HepG2 (cell line): ENCODE data around the gene EPM2A. TPM values are rescaled to one million over a fixed set of nuclear protein-coding genes. Genes with fewer than 3 reads are reported as not detected.

Experiments
- ATAC-seq: fragments of 200-7000 bp; cut with Tn5 transposase; 3 replicates; pipeline ENCODE4 v1.9.1; 2020; ENCODE audit warnings: mild to moderate bottlenecking, moderate library complexity
- BruUV-seq: library from RNA; stranded (reverse); fragments of 400-500 nt; replicated peaks from 2 replicates; lab custom pipeline; 2021; lab: Mats Ljungman, UMichigan
- CTCF ChIA-PET: fragments of 300-600 bp; formaldehyde crosslinking; extraction: SDS; loops from one replicate; lab custom pipeline; 2021; ENCODE audit warnings: low total read pairs, inconsistent platforms, low intra/inter-chr PET ratio; lab: Yijun Ruan, JAX
- POLR2A ChIA-PET: fragments of 350-600 bp; sonication (Branson Sonifier 250); formaldehyde crosslinking; loops from one replicate; lab custom pipeline; 2020; ENCODE audit warnings: antibody characterized with exemption, inconsistent platforms; lab: Yijun Ruan, JAX
- DNase-seq: peaks from one replicate; pipeline ENCODE4 v3.0.0-alpha.2; 2015; ENCODE audit warnings: low spot score
- FAIRE-seq: peaks from 3 replicates; lab custom pipeline; 2011; peaks lifted over from hg19 to GRCh38; lab: Jason Lieb, UNC
- H2AFZ ChIP-seq: one replicate; pipeline ENCODE4 v1.6.1; 2011; ENCODE audit warnings: low read length, inconsistent platforms
- H3K27ac ChIP-seq: fragments of 300-600 bp; 3 replicates; pipeline ENCODE4 v1.8.0; 2011; ENCODE audit warnings: mixed run types, mild to moderate bottlenecking, mixed read lengths, low read length, inconsistent platforms; ENCODE audit not compliant: insufficient read depth; ENCODE audit errors: extremely low read length
- H3K27me3 ChIP-seq, 2 experiments: fragments of 200-600 bp in 1 of 2; 2 replicates in 1 of 2; 3 replicates in 1 of 2; pipeline versions ENCODE4 v1.6.0 to v1.8.0; 2011; ENCODE audit warnings: low read length in 2 of 2, mild to moderate bottlenecking in 2 of 2, moderate library complexity in 2 of 2, inconsistent platforms in 1 of 2; ENCODE audit not compliant: insufficient read depth in 2 of 2, control insufficient read depth in 1 of 2
- H3K36me3 ChIP-seq, 2 experiments: fragments of 200-600 bp in 1 of 2; replicated peaks in 1 of 2; 2 replicates in 1 of 2; 3 replicates in 1 of 2; pipeline versions ENCODE4 v1.5.1 to v1.8.0; 2011; ENCODE audit warnings: low read length in 2 of 2, inconsistent platforms in 1 of 2; ENCODE audit not compliant: insufficient read depth in 2 of 2, control insufficient read depth in 1 of 2
- H3K4me1 ChIP-seq: 2 replicates; pipeline ENCODE4 v1.5.1; 2012; ENCODE audit warnings: low read length, inconsistent platforms; ENCODE audit not compliant: insufficient read depth
- H3K4me2 ChIP-seq: 2 replicates; pipeline ENCODE4 v1.6.0; 2011; ENCODE audit warnings: low read depth, low read length, inconsistent platforms
- H3K4me3 ChIP-seq, 3 experiments: fragments of 200-600 bp in 1 of 3; sonication (generic), shearing (Covaris generic) in 1 of 3; replicated peaks in 1 of 3; 2 replicates each; pipeline ENCODE4 v1.5.1; 2011 to 2016; ENCODE audit warnings: low read length in 3 of 3, inconsistent platforms in 2 of 3, low read depth in 2 of 3, mild to moderate bottlenecking in 2 of 3, control low read depth in 1 of 3, mixed read lengths in 1 of 3; ENCODE audit not compliant: insufficient read depth in 1 of 3
- H3K79me2 ChIP-seq: one replicate; pipeline ENCODE4 v1.6.1; 2011; ENCODE audit warnings: low read length, inconsistent platforms; ENCODE audit not compliant: insufficient read depth
- H3K9ac ChIP-seq: 2 replicates; pipeline ENCODE4 v1.6.0; 2011; ENCODE audit warnings: mild to moderate bottlenecking, low read depth, low read length, inconsistent platforms; ENCODE audit not compliant: insufficient read depth
- H3K9me3 ChIP-seq: 2 replicates; pipeline ENCODE4 v1.5.1; 2012; ENCODE audit warnings: mild to moderate bottlenecking, low read length
- H4K20me1 ChIP-seq: 2 replicates; pipeline ENCODE4 v1.6.0; 2011; ENCODE audit warnings: inconsistent platforms, mild to moderate bottlenecking, low read length, moderate library complexity; ENCODE audit not compliant: insufficient read depth
- CEBPB ChIP-seq: IDR thresholded peaks from 2 replicates; pipeline ENCODE4 v1.6.1; 2011; ENCODE audit warnings: low read depth, low read length, improper control_type of control experiment, borderline replicate concordance
- CHD4 ChIP-seq: fragments of 200-600 bp; sonication (generic); IDR thresholded peaks from 2 replicates; pipeline ENCODE4 v1.7.0; 2017; ENCODE audit warnings: mild to moderate bottlenecking, low read length, borderline replicate concordance
- EP300 ChIP-seq, 3 experiments: sonication (generic) in 1 of 3; formaldehyde crosslinking in 1 of 3; IDR thresholded peaks; 2 replicates each; pipeline versions ENCODE4 v1.5.1 to v1.6.1; 2011 to 2020; ENCODE audit warnings: low read depth in 2 of 3, low read length in 2 of 3, borderline replicate concordance in 1 of 3, improper control_type of control experiment in 1 of 3, mild to moderate bottlenecking in 1 of 3, missing genetic modification reagents in 1 of 3, moderate library complexity in 1 of 3
- PHB2 ChIP-seq: fragments of 450-650 bp; IDR thresholded peaks from 2 replicates; pipeline ENCODE4 v1.6.1; 2018; ENCODE audit not compliant: partially characterized antibody
- RCOR2 ChIP-seq: IDR thresholded peaks from 2 replicates; pipeline ENCODE4 v1.6.1; 2016; ENCODE audit warnings: missing biosample characterization, missing genetic modification reagents
- SRSF4 ChIP-seq: fragments of 200-400 bp; formaldehyde crosslinking; IDR thresholded peaks from one replicate; pipeline ENCODE4 v1.6.1; 2018; ENCODE audit warnings: mild to moderate bottlenecking, low read depth, low read length, moderate library complexity; ENCODE audit not compliant: poor library complexity, severe bottlenecking
- TBX3 ChIP-seq: fragments of 450-650 bp; IDR thresholded peaks from 2 replicates; pipeline ENCODE4 v1.6.1; 2017; ENCODE audit warnings: antibody characterized with exemption, mild to moderate bottlenecking, inconsistent platforms, borderline replicate concordance
- TCF7L2 ChIP-seq: IDR thresholded peaks from 2 replicates; pipeline ENCODE4 v1.6.1; 2011; ENCODE audit warnings: mild to moderate bottlenecking, low read depth, low read length, moderate library complexity
- ZNF530 ChIP-seq: sonication (generic); formaldehyde crosslinking; IDR thresholded peaks from 2 replicates; pipeline ENCODE4 v1.5.0; 2020; ENCODE audit warnings: low read depth, mild to moderate bottlenecking, missing genetic modification reagents
- ZNF589 ChIP-seq: sonication (generic); formaldehyde crosslinking; conservative IDR thresholded peaks from 2 replicates; pipeline ENCODE4 v1.8.0; 2022; ENCODE audit warnings: mild to moderate bottlenecking, moderate library complexity, missing genetic modification reagents
- WGBS: methylation state at CpG from one replicate; pipeline ENCODE4 v1.1.6; 2017; ENCODE audit warnings: low lambda C conversion rate; 5-methylcytosine and 5-hydroxymethylcytosine counted together
- in situ Hi-C: cut with HindIII; loops from 2 replicates; pipeline ENCODE4 v1.10.0; 2017; ENCODE audit warnings: low pct_unique_long_range_greater_than_20kb; ENCODE audit not compliant: extremely low pct_ligation_motif_present
- intact Hi-C: fragments of 100-400 bp; cut with micrococcal nuclease; formaldehyde crosslinking; loops from one replicate; pipeline ENCODE4 v1.10.0; 2022; ENCODE audit not compliant: unreplicated experiment
- polyA plus RNA-seq, 8 experiments: library from polyadenylated mRNA; depleted of rRNA in 3 of 8; stranded (reverse) in 7 of 8; unstranded in 1 of 8; fragments of >200 nt; fragmentation: Illumina TruSeq in 4 of 8; extraction: Trizol in 4 of 8; gene quantifications; 2 replicates each; pipeline versions ENCODE4 v1.2.1 to v1.2.3, GENCODE V29; 2011 to 2016; ENCODE audit warnings: low read depth in 4 of 8, missing spikeins in 1 of 8, mixed read lengths in 1 of 8; ENCODE audit not compliant: insufficient read depth in 1 of 8
- total RNA-seq, 5 experiments: library from RNA; depleted of rRNA; stranded (reverse); fragments of >200 nt; fragmentation: Illumina TruSeq; extraction: Trizol; gene quantifications; 2 replicates each; pipeline ENCODE4 v1.2.3, GENCODE V29; 2016; ENCODE audit warnings: low read depth in 1 of 5
- TF ChIP-seq, protein P1 (sequence below): sonication (generic); formaldehyde crosslinking; conservative IDR thresholded peaks from 2 replicates; pipeline ENCODE4 v1.4.0; 2020; ENCODE audit warnings: missing genetic modification reagents
- TF ChIP-seq, protein P2 (sequence below): sonication (generic); formaldehyde crosslinking; IDR thresholded peaks from 2 replicates; pipeline ENCODE4 v1.5.0; 2020; ENCODE audit warnings: mild to moderate bottlenecking, missing genetic modification reagents, moderate library complexity

Gene EPM2A
- total and polyA plus RNA-seq, 2 of the 13 experiments (the other 11 are each of a cell fraction or from before 2014, with no cell fraction given) = 4.6 to 9.2 TPM

DNA sequence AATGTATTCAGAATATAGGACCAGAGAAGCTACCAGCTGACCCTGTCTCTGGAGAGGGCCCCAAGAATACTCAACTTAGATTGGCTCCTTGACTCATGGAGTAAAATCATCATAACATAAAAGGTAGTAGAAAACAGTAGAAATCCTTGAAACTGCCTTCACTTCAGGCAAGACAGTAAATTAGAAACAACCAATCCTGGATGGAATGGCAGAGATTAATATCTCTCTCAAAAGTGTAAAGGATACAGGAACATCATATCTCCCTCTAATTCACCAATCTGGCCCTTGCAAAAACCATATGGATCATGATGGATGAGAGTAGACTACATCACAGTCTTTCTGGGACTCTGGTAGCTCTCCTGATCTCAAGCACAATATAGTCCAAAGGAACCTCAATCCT lies 20.4 kb upstream of the EPM2A start (continued):
- TF ChIP-seq, protein P1, sequence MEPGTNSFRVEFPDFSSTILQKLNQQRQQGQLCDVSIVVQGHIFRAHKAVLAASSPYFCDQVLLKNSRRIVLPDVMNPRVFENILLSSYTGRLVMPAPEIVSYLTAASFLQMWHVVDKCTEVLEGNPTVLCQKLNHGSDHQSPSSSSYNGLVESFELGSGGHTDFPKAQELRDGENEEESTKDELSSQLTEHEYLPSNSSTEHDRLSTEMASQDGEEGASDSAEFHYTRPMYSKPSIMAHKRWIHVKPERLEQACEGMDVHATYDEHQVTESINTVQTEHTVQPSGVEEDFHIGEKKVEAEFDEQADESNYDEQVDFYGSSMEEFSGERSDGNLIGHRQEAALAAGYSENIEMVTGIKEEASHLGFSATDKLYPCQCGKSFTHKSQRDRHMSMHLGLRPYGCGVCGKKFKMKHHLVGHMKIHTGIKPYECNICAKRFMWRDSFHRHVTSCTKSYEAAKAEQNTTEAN (CRISPR knock-in tag) = no peak

DNA sequence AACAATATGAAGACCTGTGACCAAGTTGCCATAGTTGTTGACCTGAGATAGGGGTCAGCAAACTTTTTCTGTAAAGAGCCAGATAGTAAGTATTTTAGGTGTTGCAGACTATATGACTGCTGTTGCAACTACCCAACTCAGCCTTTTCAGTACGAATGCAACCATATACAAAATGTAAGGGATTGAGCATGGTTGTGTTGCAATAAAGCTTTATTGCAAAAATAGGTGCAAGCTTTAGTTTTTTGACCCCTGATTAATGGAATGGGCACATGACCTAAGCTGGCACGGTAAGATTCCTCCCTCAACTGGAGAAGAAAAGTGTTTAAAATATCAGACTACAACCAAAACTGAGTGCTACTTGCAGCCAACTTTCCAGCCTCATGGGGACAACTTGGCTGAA lies 17.3 kb upstream of the EPM2A start:
- ChIA-PET CTCF (no interaction called here), POLR2A (no interaction called here)
- Histone ChIP-seq H4K20me1 (no peaks in the 10 kb centered on the region), H3K36me3 (no peaks in the 10 kb centered on the region), H3K4me1 (peaks cover 8% of the 10 kb centered on the region), H3K79me2 (no peaks in the 10 kb centered on the region), H3K27me3 (no peaks in the 10 kb centered on the region), H3K27ac (no peak overlapping the region), H3K9me3 (peaks cover 9% of the 10 kb centered on the region; the same call in 1 of the 2 replicates), H2AFZ (no peak overlapping the region), H3K4me3 (no peak overlapping the region), H3K9ac (no peak overlapping the region), H3K4me2 (no peak overlapping the region)
- no peak for TF ChIP-seq ZNF530 (CRISPR knock-in tag)
- 0 out of 2 replicates have a peak, but pooled peaks have one; percentile 33 for TF ChIP-seq CEBPB
- ATAC-seq = no peak
- no TSS peak for BruUV-seq
- DNase-seq = no peak
- intact Hi-C loops (no loop called here), in situ Hi-C loops (no loop called here)
- 28% methylated on average over 2 of the region's 2 CpGs for WGBS
- no peak for FAIRE-seq

DNA sequence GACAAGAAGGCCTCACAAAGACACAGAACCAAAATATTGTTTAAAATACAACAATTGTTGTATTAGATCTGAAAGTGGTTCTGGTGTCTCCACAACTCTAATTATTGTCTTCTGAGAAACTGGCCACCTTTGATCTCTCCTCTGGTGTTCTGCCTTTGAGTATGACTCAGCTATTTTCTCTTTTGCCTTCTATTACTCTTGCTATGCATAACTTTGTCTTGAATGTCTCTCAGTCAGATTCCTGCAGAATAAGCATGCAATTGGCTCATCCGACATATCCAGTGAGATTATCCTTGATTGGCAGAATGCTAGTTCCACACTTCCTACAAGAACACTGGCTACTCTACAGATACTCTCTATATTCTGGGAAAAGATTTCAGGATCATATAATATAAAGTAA lies 14.3 kb upstream of the EPM2A start:
- H3K4me3 ChIP-seq = no peak overlapping the region
- in situ Hi-C loops = no loop called here
- BruUV-seq = no TSS peak
- peaks cover 13% of the 10 kb centered on the region; the same call in 1 of the 2 replicates for H3K9me3 ChIP-seq
- no peak overlapping the region for H3K27ac ChIP-seq
- no peaks in the 10 kb centered on the region for H3K27me3 ChIP-seq
- ATAC-seq (peak; percentile 55), DNase-seq (peak; percentile 44), FAIRE-seq (peak; percentile 8)
- no peak overlapping the region for H2AFZ ChIP-seq
- H3K79me2 ChIP-seq = no peaks in the 10 kb centered on the region
- WGBS = 92% methylated on average over 1 of the region's 1 CpG
- H3K36me3 ChIP-seq = no peaks in the 10 kb centered on the region
- H3K9ac ChIP-seq = no peak overlapping the region
- intact Hi-C loops = no loop called here
- peaks cover 8% of the 10 kb centered on the region for H3K4me1 ChIP-seq
- H3K4me2 ChIP-seq = no peak overlapping the region
- CTCF ChIA-PET = no interaction called here
- POLR2A ChIA-PET = interaction anchor here (0.9 kb wide), 1 partner anchor 13 kb away, joined by 3 read pairs; no protein-coding TSS in a partner anchor
- no peaks in the 10 kb centered on the region for H4K20me1 ChIP-seq
- TF ChIP-seq TCF7L2 = peak; percentile 30; the same call in 1 of the 2 replicates
- TF ChIP-seq ZNF589 = no peak
- no peak for TF ChIP-seq PHB2
- no peak for TF ChIP-seq EP300 (IDR thresholded peaks at IDR 0.05; ENCODE audit: low read depth in 2 of 2, low read length in 2 of 2)
- TF ChIP-seq EP300 (CRISPR knock-in tag; IDR thresholded peaks at IDR 0.05; ENCODE audit: borderline replicate concordance) = no peak
- TF ChIP-seq RCOR2 (CRISPR knock-in tag) = no peak
- no peak for TF ChIP-seq TBX3
- no peak for TF ChIP-seq CHD4
- no peak for TF ChIP-seq SRSF4
- TF ChIP-seq, protein P2, sequence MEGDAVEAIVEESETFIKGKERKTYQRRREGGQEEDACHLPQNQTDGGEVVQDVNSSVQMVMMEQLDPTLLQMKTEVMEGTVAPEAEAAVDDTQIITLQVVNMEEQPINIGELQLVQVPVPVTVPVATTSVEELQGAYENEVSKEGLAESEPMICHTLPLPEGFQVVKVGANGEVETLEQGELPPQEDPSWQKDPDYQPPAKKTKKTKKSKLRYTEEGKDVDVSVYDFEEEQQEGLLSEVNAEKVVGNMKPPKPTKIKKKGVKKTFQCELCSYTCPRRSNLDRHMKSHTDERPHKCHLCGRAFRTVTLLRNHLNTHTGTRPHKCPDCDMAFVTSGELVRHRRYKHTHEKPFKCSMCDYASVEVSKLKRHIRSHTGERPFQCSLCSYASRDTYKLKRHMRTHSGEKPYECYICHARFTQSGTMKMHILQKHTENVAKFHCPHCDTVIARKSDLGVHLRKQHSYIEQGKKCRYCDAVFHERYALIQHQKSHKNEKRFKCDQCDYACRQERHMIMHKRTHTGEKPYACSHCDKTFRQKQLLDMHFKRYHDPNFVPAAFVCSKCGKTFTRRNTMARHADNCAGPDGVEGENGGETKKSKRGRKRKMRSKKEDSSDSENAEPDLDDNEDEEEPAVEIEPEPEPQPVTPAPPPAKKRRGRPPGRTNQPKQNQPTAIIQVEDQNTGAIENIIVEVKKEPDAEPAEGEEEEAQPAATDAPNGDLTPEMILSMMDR (CRISPR knock-in tag) = no peak
